GM21737 (cell line): ENCODE data around the gene HTR7.
"Not testable (repeated sequence)": the region's sequence is repeated elsewhere in the genome, so short reads cannot be mapped to it uniquely, and the experiment has no call there.

Source experiments
- ATAC-seq: cut with Tn5 transposase; IDR thresholded peaks from one replicate; pipeline ENCODE4 v1.9.1; 2021; ENCODE audit warnings: mild to moderate bottlenecking, moderate library complexity; ENCODE audit not compliant: unreplicated experiment

Gene HTR7

GRCh38 chr10:90857635-90858460 is at the start of gene HTR7:
HTR7 (minus strand) TSS chr10:90858039; CDS start chr10:90857671, 368 bp downstream.
- peak; percentile 56 for ATAC-seq

- no peak for ATAC-seq
Observed at GRCh38 chr10:90906596-90906995, 48.8 kb upstream of the HTR7 start.

- ATAC-seq: no peak
Observed at GRCh38 chr10:90905925-90906324, 48.1 kb upstream of the HTR7 start.

GRCh38 chr10:90896916-90897315 is 39.1 kb upstream of the HTR7 start:
- ATAC-seq: not testable (repeated sequence)

GRCh38 chr10:90893190-90893589 is 35.4 kb upstream of the HTR7 start:
- no peak for ATAC-seq

GRCh38 chr10:90890347-90890746 is 32.5 kb upstream of the HTR7 start:
- ATAC-seq: no peak

- ATAC-seq: no peak
Observed at GRCh38 chr10:90889636-90890035, 31.8 kb upstream of the HTR7 start.

- no peak for ATAC-seq
Observed at GRCh38 chr10:90888387-90888786, 30.5 kb upstream of the HTR7 start.

- ATAC-seq: no peak
Observed at GRCh38 chr10:90887555-90887954, 29.7 kb upstream of the HTR7 start.

GRCh38 chr10:90885176-90885575 is 27.3 kb upstream of the HTR7 start:
- no peak for ATAC-seq

GRCh38 chr10:90884431-90884830 is 26.6 kb upstream of the HTR7 start:
- ATAC-seq: no peak

GRCh38 chr10:90880059-90880719 is 22.4 kb upstream of the HTR7 start:
- ATAC-seq: not testable (repeated sequence)

- no peak for ATAC-seq
Observed at GRCh38 chr10:90879062-90879461, 21.2 kb upstream of the HTR7 start.

- no peak for ATAC-seq
Observed at GRCh38 chr10:90872648-90873020, 14.8 kb upstream of the HTR7 start.

GRCh38 chr10:90871766-90872647 is 14.2 kb upstream of the HTR7 start, which contains the start of gene RPP30:
RPP30 (plus strand) TSS chr10:90871974; CDS start chr10:90871987, 13 bp downstream.
- ATAC-seq: peak; percentile 95

- peak; percentile 47 for ATAC-seq
Observed at GRCh38 chr10:90871279-90871765, 13.5 kb upstream of the HTR7 start.

- ATAC-seq: no peak
Observed at GRCh38 chr10:90866050-90866598, 8.3 kb upstream of the HTR7 start.

GRCh38 chr10:90865401-90865800 is 7.6 kb upstream of the HTR7 start:
- no peak for ATAC-seq

GRCh38 chr10:90862908-90863514 is 5.2 kb upstream of the HTR7 start:
- no peak for ATAC-seq

GRCh38 chr10:90860790-90861189 is 3.0 kb upstream of the HTR7 start:
- no peak for ATAC-seq
